LNCaP clone FGC (cell line): ENCODE data around the gene HLCS.

Experiments used
- DNase-seq: peaks from one replicate; pipeline ENCODE4 v3.0.0-alpha.2; 2011; ENCODE audit warnings: low read depth
- H3K4me3 ChIP-seq: 2 replicates; pipeline ENCODE4 v1.5.1; 2011; ENCODE audit warnings: mild to moderate bottlenecking, low read depth, low read length, control low read depth
- CTCF ChIP-seq: IDR thresholded peaks from 2 replicates; pipeline ENCODE4 v1.5.1; 2012; ENCODE audit warnings: mild to moderate bottlenecking; ENCODE audit not compliant: control insufficient read depth, insufficient read depth; ENCODE audit errors: extremely low read depth

Gene HLCS

GRCh38 chr21:36861595-36862323, 104.7 kb downstream of the HLCS start:
- TF ChIP-seq CTCF: no peak
- no peak for DNase-seq
- H3K4me3 ChIP-seq: no peak overlapping the region

- DNase-seq: no peak
- no peak for TF ChIP-seq CTCF
- H3K4me3 ChIP-seq: no peak overlapping the region
These were observed 105.5 kb downstream of the HLCS start for GRCh38 chr21:36860736-36861594.

- TF ChIP-seq CTCF: no peak
- DNase-seq: peak; percentile 6
- H3K4me3 ChIP-seq: no peak overlapping the region
These were observed 106.5 kb downstream of the HLCS start for GRCh38 chr21:36859744-36860501.

GRCh38 chr21:36858320-36858957, 108.0 kb downstream of the HLCS start:
- H3K4me3 ChIP-seq: no peak overlapping the region
- DNase-seq: no peak
- TF ChIP-seq CTCF: no peak

- no peak for TF ChIP-seq CTCF
- no peak for DNase-seq
- H3K4me3 ChIP-seq: no peak overlapping the region
These were observed 109.8 kb downstream of the HLCS start for GRCh38 chr21:36856643-36857042.

- H3K4me3 ChIP-seq: no peak overlapping the region
- no peak for DNase-seq
- peak; percentile 57 for TF ChIP-seq CTCF
These were observed 112.1 kb downstream of the HLCS start for GRCh38 chr21:36854391-36854790.
